ENCODE results near the gene ATXN1.

Gene ATXN1

GRCh38 chr6:16535564-16535963 is 225.7 kb downstream of the ATXN1 start:
- H2AFZ ChIP-seq (ENCODE audit: low read length), result no peak overlapping the region
- TF ChIP-seq EZH2phosphoT487 (IDR thresholded peaks at IDR 0.05; ENCODE audit: borderline replicate concordance), result no peak
- TF ChIP-seq, protein P1, sequence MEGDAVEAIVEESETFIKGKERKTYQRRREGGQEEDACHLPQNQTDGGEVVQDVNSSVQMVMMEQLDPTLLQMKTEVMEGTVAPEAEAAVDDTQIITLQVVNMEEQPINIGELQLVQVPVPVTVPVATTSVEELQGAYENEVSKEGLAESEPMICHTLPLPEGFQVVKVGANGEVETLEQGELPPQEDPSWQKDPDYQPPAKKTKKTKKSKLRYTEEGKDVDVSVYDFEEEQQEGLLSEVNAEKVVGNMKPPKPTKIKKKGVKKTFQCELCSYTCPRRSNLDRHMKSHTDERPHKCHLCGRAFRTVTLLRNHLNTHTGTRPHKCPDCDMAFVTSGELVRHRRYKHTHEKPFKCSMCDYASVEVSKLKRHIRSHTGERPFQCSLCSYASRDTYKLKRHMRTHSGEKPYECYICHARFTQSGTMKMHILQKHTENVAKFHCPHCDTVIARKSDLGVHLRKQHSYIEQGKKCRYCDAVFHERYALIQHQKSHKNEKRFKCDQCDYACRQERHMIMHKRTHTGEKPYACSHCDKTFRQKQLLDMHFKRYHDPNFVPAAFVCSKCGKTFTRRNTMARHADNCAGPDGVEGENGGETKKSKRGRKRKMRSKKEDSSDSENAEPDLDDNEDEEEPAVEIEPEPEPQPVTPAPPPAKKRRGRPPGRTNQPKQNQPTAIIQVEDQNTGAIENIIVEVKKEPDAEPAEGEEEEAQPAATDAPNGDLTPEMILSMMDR (conservative IDR thresholded peaks at IDR 0.05; ENCODE audit: low read length), result no peak
- no peak overlapping the region for H3K9ac ChIP-seq (ENCODE audit: low read depth, low read length, poor library complexity, severe bottlenecking)
- H3K9me3 ChIP-seq (ENCODE audit: insufficient read depth, low read depth, low read length), result no peaks in the 10 kb centered on the region
- no peaks in the 10 kb centered on the region for H3K36me3 ChIP-seq (ENCODE audit: insufficient read depth, low read length)
- no peak overlapping the region for H3K4me2 ChIP-seq (ENCODE audit: low read depth, low read length, poor library complexity, severe bottlenecking)
- no peaks in the 10 kb centered on the region for H4K20me1 ChIP-seq (ENCODE audit: insufficient read depth, low read length, poor library complexity, severe bottlenecking)
- no peak overlapping the region for H3K4me3 ChIP-seq (ENCODE audit: low read length, poor library complexity, severe bottlenecking)
- H3K9me2 ChIP-seq (replicated peaks; ENCODE audit: low read depth, low read length), result no peaks in the 10 kb centered on the region
- H3K27me3 ChIP-seq (ENCODE audit: insufficient read depth, low read length, poor library complexity, severe bottlenecking), result no peaks in the 10 kb centered on the region
- no peaks in the 10 kb centered on the region for H3F3A ChIP-seq (ENCODE audit: low read depth)
- H3K4me1 ChIP-seq (ENCODE audit: insufficient read depth, low read length, poor library complexity, severe bottlenecking), result peaks cover 5% of the 10 kb centered on the region
- no peaks in the 10 kb centered on the region for H3K79me2 ChIP-seq (ENCODE audit: insufficient read depth, low read length)

- Histone ChIP-seq H3K36me3 (ENCODE audit: insufficient read depth, low read length) (no peaks in the 10 kb centered on the region), H3K4me1 (ENCODE audit: insufficient read depth, low read length, poor library complexity, severe bottlenecking) (peaks cover 5% of the 10 kb centered on the region), H3K9ac (ENCODE audit: low read depth, low read length, poor library complexity, severe bottlenecking) (no peak overlapping the region), H3K4me3 (ENCODE audit: low read length, poor library complexity, severe bottlenecking) (no peak overlapping the region), H2AFZ (ENCODE audit: low read length) (no peak overlapping the region), H3K4me2 (ENCODE audit: low read depth, low read length, poor library complexity, severe bottlenecking) (no peak overlapping the region), H3K27me3 (ENCODE audit: insufficient read depth, low read length, poor library complexity, severe bottlenecking) (no peaks in the 10 kb centered on the region), H3K9me3 (ENCODE audit: insufficient read depth, low read depth, low read length) (no peaks in the 10 kb centered on the region), H3K79me2 (ENCODE audit: insufficient read depth, low read length) (no peaks in the 10 kb centered on the region), H3K9me2 (replicated peaks; ENCODE audit: low read depth, low read length) (no peaks in the 10 kb centered on the region), H3F3A (ENCODE audit: low read depth) (no peaks in the 10 kb centered on the region), H4K20me1 (ENCODE audit: insufficient read depth, low read length, poor library complexity, severe bottlenecking) (no peaks in the 10 kb centered on the region)
- TF ChIP-seq, protein P1 (conservative IDR thresholded peaks at IDR 0.05; ENCODE audit: low read length), result no peak
- TF ChIP-seq EZH2phosphoT487 (IDR thresholded peaks at IDR 0.05; ENCODE audit: borderline replicate concordance), result no peak
These were observed 227.5 kb downstream of the ATXN1 start for GRCh38 chr6:16533721-16534136.

DNA sequence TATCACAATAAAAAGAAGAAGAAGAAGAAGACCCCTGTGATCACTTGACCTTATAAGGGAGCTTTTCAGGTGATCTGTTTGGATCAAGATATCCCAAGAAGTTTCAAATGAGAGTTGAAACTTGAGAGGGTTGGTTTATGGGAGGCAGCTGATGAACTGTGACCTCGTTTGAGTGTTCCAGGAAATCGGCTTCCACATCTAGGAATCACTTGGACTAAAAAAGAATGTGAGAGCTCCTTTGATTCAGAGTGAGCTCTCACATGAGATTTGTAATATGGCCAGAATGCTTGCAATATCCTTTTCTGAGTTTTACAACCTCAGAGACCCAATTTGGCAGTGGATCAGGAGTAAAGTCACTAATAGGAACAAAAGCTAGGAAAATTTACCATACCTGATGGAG is 228.1 kb downstream of the ATXN1 start:
- H3K36me3 ChIP-seq (ENCODE audit: insufficient read depth, low read length), result no peaks in the 10 kb centered on the region
- no peaks in the 10 kb centered on the region for H3F3A ChIP-seq (ENCODE audit: low read depth)
- no peak overlapping the region for H2AFZ ChIP-seq (ENCODE audit: low read length)
- H4K20me1 ChIP-seq (ENCODE audit: insufficient read depth, low read length, poor library complexity, severe bottlenecking), result no peaks in the 10 kb centered on the region
- no peaks in the 10 kb centered on the region for H3K79me2 ChIP-seq (ENCODE audit: insufficient read depth, low read length)
- H3K9me2 ChIP-seq (replicated peaks; ENCODE audit: low read depth, low read length), result no peaks in the 10 kb centered on the region
- H3K4me1 ChIP-seq (ENCODE audit: insufficient read depth, low read length, poor library complexity, severe bottlenecking), result peaks cover 5% of the 10 kb centered on the region
- TF ChIP-seq EZH2phosphoT487 (IDR thresholded peaks at IDR 0.05; ENCODE audit: borderline replicate concordance), result no peak
- TF ChIP-seq, protein P1 (conservative IDR thresholded peaks at IDR 0.05; ENCODE audit: low read length), result no peak
- H3K4me3 ChIP-seq (ENCODE audit: low read length, poor library complexity, severe bottlenecking), result no peak overlapping the region
- H3K4me2 ChIP-seq (ENCODE audit: low read depth, low read length, poor library complexity, severe bottlenecking), result no peak overlapping the region
- no peak overlapping the region for H3K9ac ChIP-seq (ENCODE audit: low read depth, low read length, poor library complexity, severe bottlenecking)
- H3K9me3 ChIP-seq (ENCODE audit: insufficient read depth, low read depth, low read length), result no peaks in the 10 kb centered on the region
- H3K27me3 ChIP-seq (ENCODE audit: insufficient read depth, low read length, poor library complexity, severe bottlenecking), result no peaks in the 10 kb centered on the region

Measured in Loucy (cell line).